ENCODE results near the gene PPM1H.

PPM1H gene

DNA sequence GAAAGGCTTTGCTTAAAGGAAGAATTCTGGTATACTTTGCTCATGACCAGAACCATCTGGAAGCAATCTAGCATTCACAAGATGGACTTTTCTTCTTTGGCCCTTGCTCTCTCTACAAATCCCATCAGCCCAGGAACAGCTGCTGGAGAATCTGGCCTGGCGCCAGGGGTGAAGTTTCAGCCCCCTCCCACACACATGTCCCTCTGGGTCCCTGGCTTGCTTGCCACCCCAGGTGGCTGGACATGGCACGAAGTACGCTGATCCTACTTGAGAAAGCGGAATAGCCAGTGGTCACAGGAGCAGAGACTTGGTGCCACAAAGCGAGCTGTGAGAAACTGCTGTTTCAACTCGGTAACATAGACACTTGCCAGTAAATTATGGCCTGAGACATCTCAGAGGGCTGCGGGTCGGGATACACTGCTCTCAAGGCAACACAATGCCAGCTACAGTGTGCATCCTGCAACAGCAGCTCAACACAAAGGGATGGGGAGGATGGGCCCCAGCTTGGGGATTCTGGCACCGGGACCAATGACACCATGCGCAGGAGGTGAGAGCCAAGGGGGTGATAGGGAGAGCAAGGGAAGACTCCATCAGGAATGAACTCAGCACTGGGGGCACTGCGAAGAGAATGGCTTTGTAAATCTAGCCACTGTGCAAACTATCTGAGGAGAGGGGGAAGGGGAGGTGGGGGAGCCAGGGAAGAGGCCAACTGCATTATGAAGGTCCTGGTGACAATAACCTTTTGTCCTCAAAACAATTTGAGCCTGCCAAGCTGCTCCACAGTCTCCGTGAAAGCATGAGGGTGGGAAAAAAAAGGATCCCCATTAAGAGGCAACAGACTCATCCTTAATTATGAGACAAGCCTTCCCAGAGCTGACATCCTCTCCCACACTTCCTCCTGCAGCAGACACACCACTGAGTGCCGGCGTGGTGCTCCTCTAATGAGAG lies 219.9 kb downstream of the PPM1H start:
- H3K4me3 ChIP-seq (replicated peaks; ENCODE audit: low read depth, low read length): no peak overlapping the region
- DNase-seq (ENCODE audit: extremely low read depth, low read depth): peak; percentile 66
- TF ChIP-seq, protein P1, sequence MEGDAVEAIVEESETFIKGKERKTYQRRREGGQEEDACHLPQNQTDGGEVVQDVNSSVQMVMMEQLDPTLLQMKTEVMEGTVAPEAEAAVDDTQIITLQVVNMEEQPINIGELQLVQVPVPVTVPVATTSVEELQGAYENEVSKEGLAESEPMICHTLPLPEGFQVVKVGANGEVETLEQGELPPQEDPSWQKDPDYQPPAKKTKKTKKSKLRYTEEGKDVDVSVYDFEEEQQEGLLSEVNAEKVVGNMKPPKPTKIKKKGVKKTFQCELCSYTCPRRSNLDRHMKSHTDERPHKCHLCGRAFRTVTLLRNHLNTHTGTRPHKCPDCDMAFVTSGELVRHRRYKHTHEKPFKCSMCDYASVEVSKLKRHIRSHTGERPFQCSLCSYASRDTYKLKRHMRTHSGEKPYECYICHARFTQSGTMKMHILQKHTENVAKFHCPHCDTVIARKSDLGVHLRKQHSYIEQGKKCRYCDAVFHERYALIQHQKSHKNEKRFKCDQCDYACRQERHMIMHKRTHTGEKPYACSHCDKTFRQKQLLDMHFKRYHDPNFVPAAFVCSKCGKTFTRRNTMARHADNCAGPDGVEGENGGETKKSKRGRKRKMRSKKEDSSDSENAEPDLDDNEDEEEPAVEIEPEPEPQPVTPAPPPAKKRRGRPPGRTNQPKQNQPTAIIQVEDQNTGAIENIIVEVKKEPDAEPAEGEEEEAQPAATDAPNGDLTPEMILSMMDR (IDR thresholded peaks at IDR 0.05; ENCODE audit: low read depth, low read length, missing control alignments): no peak

DNA sequence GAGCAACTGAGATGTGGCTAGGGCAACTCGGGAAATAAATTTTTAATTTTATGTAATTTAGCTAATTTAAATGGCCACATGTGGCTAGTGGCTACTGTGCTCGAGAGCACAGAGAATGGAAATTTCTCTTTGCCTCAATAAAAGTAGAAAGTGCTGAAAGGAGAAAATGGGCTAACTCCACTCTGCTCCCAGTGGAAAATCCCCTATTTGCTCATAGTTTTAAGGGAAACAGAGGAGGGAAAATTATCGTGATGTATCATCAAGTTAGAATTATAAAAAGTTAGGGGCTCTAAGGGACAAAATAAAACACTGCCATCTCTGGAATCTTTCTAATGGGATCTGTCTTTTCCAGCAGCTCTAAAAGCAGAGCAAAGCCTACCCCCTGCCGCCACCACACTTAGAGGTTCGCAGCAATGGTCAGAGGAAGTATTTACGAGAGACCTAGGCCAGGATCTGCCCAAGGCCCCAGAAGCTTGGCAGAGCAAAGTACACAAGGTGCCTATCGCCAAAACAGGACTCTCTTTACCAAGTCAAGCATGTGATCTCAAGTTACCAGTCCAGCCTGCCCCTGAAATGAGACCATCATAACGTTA lies 220.7 kb downstream of the PPM1H start:
- no peak for DNase-seq (ENCODE audit: extremely low read depth, low read depth)
- TF ChIP-seq, protein P1 (IDR thresholded peaks at IDR 0.05; ENCODE audit: low read depth, low read length, missing control alignments): no peak
- no peak overlapping the region for H3K4me3 ChIP-seq (replicated peaks; ENCODE audit: low read depth, low read length)

DNA sequence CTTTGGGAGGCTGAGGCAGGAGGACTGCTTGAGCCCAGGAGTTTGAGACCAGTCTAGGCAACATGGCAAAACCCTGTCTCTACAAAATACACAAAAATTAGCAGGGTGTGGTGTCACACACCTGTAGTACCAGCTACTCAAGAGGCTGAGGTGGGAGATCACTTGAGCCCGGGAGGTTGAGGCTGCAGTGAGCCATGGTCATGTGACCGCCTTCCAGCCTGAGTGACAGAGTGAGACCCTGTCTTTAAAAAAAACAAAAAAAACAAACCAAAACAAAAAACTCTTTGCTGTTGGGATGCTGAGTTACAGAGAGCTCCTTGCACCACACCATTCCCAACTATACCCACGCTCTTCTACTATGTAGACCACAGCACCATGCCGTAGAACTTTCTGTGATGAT lies 221.2 kb downstream of the PPM1H start:
- TF ChIP-seq, protein P1 (IDR thresholded peaks at IDR 0.05; ENCODE audit: low read depth, low read length, missing control alignments): no peak
- no peak overlapping the region for H3K4me3 ChIP-seq (replicated peaks; ENCODE audit: low read depth, low read length)
- DNase-seq (ENCODE audit: extremely low read depth, low read depth): no peak

DNA sequence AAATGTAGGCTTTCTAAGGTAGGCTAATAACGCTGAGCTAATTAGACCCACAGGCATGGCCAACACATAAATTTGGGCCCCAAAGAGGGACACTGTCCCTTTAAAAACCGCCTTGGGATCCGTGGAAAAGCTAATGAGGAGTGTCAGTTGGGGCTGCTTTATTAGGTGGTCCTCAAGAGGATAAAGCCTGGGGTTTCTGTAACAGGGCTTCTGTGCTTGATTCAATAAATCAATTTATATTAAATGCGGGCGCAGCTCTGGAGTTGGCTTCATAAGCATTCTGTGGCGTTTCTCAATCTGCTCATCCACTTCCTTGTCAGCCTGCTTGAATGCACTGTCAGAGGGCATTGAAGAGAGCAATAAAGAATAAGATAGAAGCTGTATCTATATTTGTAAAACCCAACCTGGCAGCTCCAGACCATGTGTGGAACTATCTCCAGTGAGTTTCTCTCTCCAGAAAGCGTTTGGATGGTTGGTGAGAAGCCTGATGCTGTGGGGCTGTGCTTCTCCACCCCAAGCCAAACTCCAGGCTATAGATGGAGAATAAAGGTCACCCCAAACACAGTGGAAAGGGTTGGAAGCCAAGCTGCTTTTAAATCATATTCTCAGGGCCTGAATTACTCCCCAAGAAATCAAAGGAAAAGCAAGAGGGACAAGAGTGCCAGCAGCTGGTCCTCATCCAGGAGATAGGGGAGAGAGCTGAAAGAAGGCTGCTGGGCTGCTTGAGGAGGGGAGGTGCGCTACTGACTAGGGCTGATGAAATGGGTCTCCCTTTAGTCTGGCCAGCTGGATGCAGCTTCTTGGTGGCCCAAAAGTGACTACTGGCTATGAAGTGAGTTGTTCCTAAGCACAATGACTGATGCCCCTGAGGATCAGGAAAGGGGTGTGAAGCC lies 222.0 kb downstream of the PPM1H start:
- TF ChIP-seq, protein P1 (IDR thresholded peaks at IDR 0.05; ENCODE audit: low read depth, low read length, missing control alignments): no peak
- no peak for DNase-seq (ENCODE audit: extremely low read depth, low read depth)
- H3K4me3 ChIP-seq (replicated peaks; ENCODE audit: low read depth, low read length): no peak overlapping the region

DNA sequence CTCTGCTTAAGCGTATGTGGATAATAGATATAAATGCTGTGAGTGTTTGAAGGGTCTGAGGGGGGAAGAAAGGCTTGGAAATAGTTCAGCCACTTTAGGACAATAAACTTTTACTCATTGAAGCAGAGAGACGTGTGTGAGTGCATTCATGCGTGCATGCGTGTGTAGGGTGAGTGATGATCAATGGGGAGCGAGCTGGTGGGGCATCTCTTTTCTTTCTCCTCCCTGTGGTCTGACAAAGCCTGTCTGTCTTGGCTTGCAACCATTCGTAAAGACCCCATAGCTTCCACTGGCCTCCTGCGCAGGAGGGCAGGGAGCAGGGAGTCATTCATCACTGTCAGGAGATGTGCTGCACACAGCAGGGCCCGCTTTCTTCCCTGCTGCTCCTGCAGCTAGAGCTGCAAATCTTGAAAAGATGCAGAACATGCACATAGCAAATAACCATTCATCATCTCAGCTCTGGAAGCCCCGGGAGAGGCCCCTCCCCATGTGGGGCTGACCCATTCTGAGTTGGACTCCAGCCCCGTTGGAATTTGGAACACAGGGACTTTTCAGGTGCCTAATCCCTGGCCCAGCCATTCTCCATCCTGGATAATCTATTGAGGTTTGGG lies 223.2 kb downstream of the PPM1H start:
- DNase-seq (ENCODE audit: extremely low read depth, low read depth): no peak
- TF ChIP-seq, protein P1 (IDR thresholded peaks at IDR 0.05; ENCODE audit: low read depth, low read length, missing control alignments): no peak

DNA sequence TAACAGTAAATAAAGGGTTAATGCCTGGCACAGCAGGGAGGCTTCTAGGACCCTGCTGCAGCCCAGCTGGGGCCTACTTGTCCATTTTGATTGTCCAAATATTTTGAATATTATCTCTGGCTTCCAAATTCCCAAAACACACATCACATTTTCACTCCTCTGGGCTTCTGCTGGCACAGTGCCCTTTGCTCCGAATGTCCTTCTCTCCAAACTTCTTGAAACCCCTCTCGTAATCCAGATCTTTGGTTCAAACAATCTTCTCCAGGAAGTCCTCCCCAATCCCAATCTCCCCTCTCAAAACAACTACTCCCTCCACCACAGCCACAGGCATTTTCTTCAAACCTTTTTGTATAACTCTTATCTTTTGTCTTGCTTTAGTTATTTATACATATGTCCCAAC lies 225.6 kb downstream of the PPM1H start:
- no peak for DNase-seq (ENCODE audit: extremely low read depth, low read depth)
- no peak overlapping the region for H3K4me3 ChIP-seq (replicated peaks; ENCODE audit: low read depth, low read length)
- TF ChIP-seq, protein P1 (IDR thresholded peaks at IDR 0.05; ENCODE audit: low read depth, low read length, missing control alignments): no peak

More for the DNA sequence above, 223.2 kb downstream of the PPM1H start:
- no peak overlapping the region for H3K4me3 ChIP-seq (replicated peaks; ENCODE audit: low read depth, low read length)

Measured in HFF-Myc (cell line).